ENCODE results near the gene TMEM209.

The TMEM209 gene

GRCh38 chr7:130144312-130145171, 60.7 kb downstream of the TMEM209 start:
- DNase-seq (ENCODE audit: extremely low read depth, low read depth), result no peak
- TF ChIP-seq CTCF (IDR thresholded peaks at IDR 0.05; ENCODE audit: low read depth, low read length), result no peak

GRCh38 chr7:130143986-130144311, 61.3 kb downstream of the TMEM209 start:
- TF ChIP-seq CTCF (IDR thresholded peaks at IDR 0.05; ENCODE audit: low read depth, low read length), result no peak
- no peak for DNase-seq (ENCODE audit: extremely low read depth, low read depth)

DNA sequence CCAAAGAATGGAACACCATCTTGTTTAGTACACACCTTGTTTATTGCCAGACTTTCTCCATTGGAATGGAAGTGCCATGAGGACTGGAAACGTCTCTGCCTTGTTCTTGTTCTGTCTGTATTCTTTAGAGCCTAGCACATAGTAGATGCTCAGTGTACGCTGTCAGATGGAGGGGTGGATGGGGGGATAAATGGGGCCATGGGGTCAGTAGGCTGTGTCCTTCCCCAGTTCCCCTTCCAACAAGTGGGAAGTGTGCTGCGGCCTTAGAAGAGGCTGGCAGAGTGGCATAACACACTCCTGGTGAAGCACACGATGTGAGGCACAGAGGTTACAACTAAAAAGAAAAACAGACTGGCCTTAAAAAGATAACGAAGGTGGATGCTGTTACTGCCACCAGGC, 61.9 kb downstream of the TMEM209 start:
- no peak for TF ChIP-seq CTCF (IDR thresholded peaks at IDR 0.05; ENCODE audit: low read depth, low read length)
- DNase-seq (ENCODE audit: extremely low read depth, low read depth), result no peak

GRCh38 chr7:130142654-130143333, 62.4 kb downstream of the TMEM209 start:
- no peak for TF ChIP-seq CTCF (IDR thresholded peaks at IDR 0.05; ENCODE audit: low read depth, low read length)
- no peak for DNase-seq (ENCODE audit: extremely low read depth, low read depth)

- DNase-seq (ENCODE audit: extremely low read depth, low read depth), result no peak
- no peak for TF ChIP-seq CTCF (IDR thresholded peaks at IDR 0.05; ENCODE audit: low read depth, low read length)
These were observed 63.1 kb downstream of the TMEM209 start for GRCh38 chr7:130141884-130142653.

GRCh38 chr7:130141161-130141883, 63.9 kb downstream of the TMEM209 start:
- no peak for DNase-seq (ENCODE audit: extremely low read depth, low read depth)
- no peak; the same call in 1 of the 2 replicates for TF ChIP-seq CTCF (IDR thresholded peaks at IDR 0.05; ENCODE audit: low read depth, low read length)

Data from AG09319 (cell line).